ENCODE results near the gene HTN3. TPM values are rescaled to one million over a fixed set of nuclear protein-coding genes. Genes with fewer than 3 reads are reported as not detected.
"Not testable (repeated sequence)": the region's sequence is repeated elsewhere in the genome, so short reads cannot be mapped to it uniquely, and the experiment has no call there.

The HTN3 gene
- total RNA-seq, 1 donor from 2014 or later: not detected

GRCh38 chr4:70027011-70027410, 1.2 kb upstream of the HTN3 start:
- H3K9me3 Mint-ChIP-seq (ENCODE audit: low read depth): no peaks in the 10 kb centered on the region
- no peaks in the 10 kb centered on the region for H3K4me1 Mint-ChIP-seq (ENCODE audit: low read depth)
- no peak overlapping the region for H3K4me3 Mint-ChIP-seq (ENCODE audit: unreplicated experiment)
- TF ChIP-seq CTCF (IDR thresholded peaks at IDR 0.05): no peak
- DNase-seq (ENCODE audit: low spot score): no peak
- no peak overlapping the region for H3K27ac Mint-ChIP-seq (ENCODE audit: unreplicated experiment)
- H3K36me3 Mint-ChIP-seq (ENCODE audit: low read depth): no peaks in the 10 kb centered on the region
- peaks cover 3% of the 10 kb centered on the region for H3K27me3 Mint-ChIP-seq (ENCODE audit: low read depth)

GRCh38 chr4:70037559-70037958, 9.3 kb downstream of the HTN3 start:
- H3K27me3 Mint-ChIP-seq (ENCODE audit: low read depth); H3K4me1 Mint-ChIP-seq (ENCODE audit: low read depth); H3K36me3 Mint-ChIP-seq (ENCODE audit: low read depth); H3K27ac Mint-ChIP-seq (ENCODE audit: unreplicated experiment); H3K4me3 Mint-ChIP-seq (ENCODE audit: unreplicated experiment): not testable (repeated sequence)
- H3K9me3 Mint-ChIP-seq (ENCODE audit: low read depth): peaks cover 19% of the 10 kb centered on the region
- peak; percentile 74 for DNase-seq (ENCODE audit: low spot score)

- H3K27me3 Mint-ChIP-seq (ENCODE audit: low read depth); H3K27ac Mint-ChIP-seq (ENCODE audit: unreplicated experiment); DNase-seq (ENCODE audit: low spot score); H3K4me1 Mint-ChIP-seq (ENCODE audit: low read depth); H3K36me3 Mint-ChIP-seq (ENCODE audit: low read depth); H3K4me3 Mint-ChIP-seq (ENCODE audit: unreplicated experiment): not testable (repeated sequence)
- peaks cover 12% of the 10 kb centered on the region for H3K9me3 Mint-ChIP-seq (ENCODE audit: low read depth)
These were observed 11.7 kb downstream of the HTN3 start for GRCh38 chr4:70039928-70040327.

- H3K4me1 Mint-ChIP-seq (ENCODE audit: low read depth): no peaks in the 10 kb centered on the region
- DNase-seq (ENCODE audit: low spot score): no peak
- TF ChIP-seq CTCF (IDR thresholded peaks at IDR 0.05): no peak
- H3K9me3 Mint-ChIP-seq (ENCODE audit: low read depth): peaks cover 12% of the 10 kb centered on the region
- no peak overlapping the region for H3K27ac Mint-ChIP-seq (ENCODE audit: unreplicated experiment)
- H3K36me3 Mint-ChIP-seq (ENCODE audit: low read depth): no peaks in the 10 kb centered on the region
- H3K4me3 Mint-ChIP-seq (ENCODE audit: unreplicated experiment): no peak overlapping the region
- H3K27me3 Mint-ChIP-seq (ENCODE audit: low read depth): peaks cover 2% of the 10 kb centered on the region
These were observed 13.5 kb downstream of the HTN3 start for GRCh38 chr4:70041652-70042286.

- not testable (repeated sequence) for H3K9me3 Mint-ChIP-seq (ENCODE audit: low read depth); H3K4me3 Mint-ChIP-seq (ENCODE audit: unreplicated experiment); H3K36me3 Mint-ChIP-seq (ENCODE audit: low read depth); DNase-seq (ENCODE audit: low spot score); H3K27ac Mint-ChIP-seq (ENCODE audit: unreplicated experiment); H3K27me3 Mint-ChIP-seq (ENCODE audit: low read depth); H3K4me1 Mint-ChIP-seq (ENCODE audit: low read depth)
These were observed 21.9 kb downstream of the HTN3 start, which contains the start of gene HTN1 for GRCh38 chr4:70050138-70050537. Gene HTN1, plus strand, starts transcription at chr4:70050438. Its CDS starts 2,639 bp downstream, at chr4:70053077.

- not testable (repeated sequence) for H3K4me3 Mint-ChIP-seq (ENCODE audit: unreplicated experiment); H3K4me1 Mint-ChIP-seq (ENCODE audit: low read depth); H3K27ac Mint-ChIP-seq (ENCODE audit: unreplicated experiment); H3K27me3 Mint-ChIP-seq (ENCODE audit: low read depth); H3K36me3 Mint-ChIP-seq (ENCODE audit: low read depth); DNase-seq (ENCODE audit: low spot score)
- H3K9me3 Mint-ChIP-seq (ENCODE audit: low read depth): peaks cover 10% of the 10 kb centered on the region
These were observed 28.3 kb downstream of the HTN3 start for GRCh38 chr4:70056534-70056933.

GRCh38 chr4:70057651-70058050, 29.4 kb downstream of the HTN3 start:
- H3K4me1 Mint-ChIP-seq (ENCODE audit: low read depth): no peaks in the 10 kb centered on the region
- peaks cover 3% of the 10 kb centered on the region for H3K27me3 Mint-ChIP-seq (ENCODE audit: low read depth)
- H3K36me3 Mint-ChIP-seq (ENCODE audit: low read depth): no peaks in the 10 kb centered on the region
- H3K27ac Mint-ChIP-seq (ENCODE audit: unreplicated experiment): no peak overlapping the region
- no peak for DNase-seq (ENCODE audit: low spot score)
- H3K4me3 Mint-ChIP-seq (ENCODE audit: unreplicated experiment): no peak overlapping the region
- TF ChIP-seq CTCF (IDR thresholded peaks at IDR 0.05): no peak
- H3K9me3 Mint-ChIP-seq (ENCODE audit: low read depth): peaks cover 10% of the 10 kb centered on the region
